GM12891 (cell line): ENCODE data around the gene ENAH.

Experiments
- POLR2A ChIP-seq: IDR thresholded peaks from 2 replicates; pipeline ENCODE4 v1.6.1; 2011; ENCODE audit warnings: low read depth, low read length, control low read depth
- POLR2AphosphoS5 ChIP-seq: IDR thresholded peaks from 2 replicates; pipeline ENCODE4 v1.6.1; 2011; ENCODE audit warnings: low read depth, low read length, control low read depth

DNA sequence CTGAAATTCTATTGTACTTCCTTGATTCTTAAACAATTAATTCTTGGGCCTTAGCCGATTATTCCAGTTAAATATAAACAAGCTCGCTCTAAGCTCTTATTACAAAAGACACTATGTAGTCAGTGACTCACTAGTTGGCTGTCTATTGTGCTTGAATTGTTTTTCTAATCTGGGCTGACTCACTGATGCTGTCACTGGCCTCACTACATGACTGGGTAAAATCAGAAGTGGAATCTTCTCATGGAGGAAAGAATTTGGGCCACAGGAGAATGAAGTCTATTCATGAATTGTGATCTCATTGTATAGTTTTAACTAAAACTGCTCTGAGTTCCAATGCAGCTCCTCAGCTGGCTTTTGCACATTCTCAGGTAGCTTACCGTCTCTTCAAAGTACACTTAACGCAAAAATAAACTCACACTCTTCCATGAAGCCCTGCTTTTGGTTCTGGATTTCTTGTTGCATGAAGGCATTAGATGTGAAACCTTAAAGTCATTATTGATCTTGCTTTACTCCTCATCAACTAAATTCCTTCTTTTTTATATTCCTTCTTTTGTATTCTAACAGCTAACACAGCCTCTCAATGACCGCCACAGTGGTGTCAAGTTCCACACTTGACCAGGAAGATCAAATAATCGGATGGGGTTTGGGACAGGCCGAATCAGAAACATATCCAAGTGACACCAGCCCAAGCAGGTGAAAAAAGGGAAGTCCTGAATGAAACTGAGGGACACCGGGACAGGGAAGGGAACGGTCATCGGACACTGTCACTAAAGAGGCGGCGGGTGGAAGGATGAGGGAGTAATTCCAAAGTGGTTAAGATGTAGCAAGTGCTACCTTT is 144.2 kb downstream of the ENAH start:
- TF ChIP-seq POLR2A (no peak), POLR2AphosphoS5 (no peak)
